ENCODE measurements around the gene PCYT1A.
"Not testable (repeated sequence)": the region's sequence is repeated elsewhere in the genome, so short reads cannot be mapped to it uniquely, and the experiment has no call there.

PCYT1A gene

DNA sequence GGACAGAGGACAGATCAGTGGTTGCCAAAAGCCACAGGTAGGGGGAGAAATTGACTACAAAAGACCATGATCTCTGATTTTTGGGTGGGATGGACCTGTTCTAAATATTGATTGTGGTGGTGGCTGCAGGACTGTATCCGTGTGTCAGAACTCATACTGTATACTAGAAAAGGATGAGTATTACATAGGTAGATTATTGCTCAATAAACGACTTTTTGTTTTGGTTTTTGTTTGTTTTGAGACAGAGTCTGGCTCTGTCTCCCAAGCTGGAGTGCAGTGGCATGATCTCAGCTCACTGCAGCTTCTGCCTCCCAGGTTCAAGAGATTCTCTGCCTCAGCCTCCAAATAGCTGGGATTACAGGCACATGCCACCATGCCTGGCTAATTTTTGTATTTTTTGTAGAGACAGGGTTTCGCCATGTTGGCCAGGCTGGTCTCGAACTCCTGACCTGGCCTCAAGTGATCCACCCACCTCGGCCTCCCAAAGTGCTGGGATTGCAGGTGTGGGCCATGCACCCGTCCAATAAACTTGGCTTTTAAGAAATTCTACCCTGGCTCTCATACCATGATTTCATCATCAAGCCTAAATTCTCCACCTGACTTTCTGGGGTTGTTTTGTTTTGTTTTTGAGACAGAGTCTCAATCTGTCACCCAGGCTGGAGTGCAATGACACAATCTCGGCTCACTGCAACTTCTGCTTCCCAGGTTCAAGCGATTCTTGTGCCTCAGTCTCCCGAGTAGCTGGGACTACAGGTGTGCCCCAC, 81.9 kb downstream of the PCYT1A start:
- not testable (repeated sequence) for ATAC-seq; DNase-seq; H3K27me3 Mint-ChIP-seq; H3K27ac Mint-ChIP-seq; H3K36me3 Mint-ChIP-seq (ENCODE audit: low read depth); H3K9me3 Mint-ChIP-seq; H3K4me3 Mint-ChIP-seq
- peaks cover 18% of the 10 kb centered on the region for H3K4me1 Mint-ChIP-seq

DNA sequence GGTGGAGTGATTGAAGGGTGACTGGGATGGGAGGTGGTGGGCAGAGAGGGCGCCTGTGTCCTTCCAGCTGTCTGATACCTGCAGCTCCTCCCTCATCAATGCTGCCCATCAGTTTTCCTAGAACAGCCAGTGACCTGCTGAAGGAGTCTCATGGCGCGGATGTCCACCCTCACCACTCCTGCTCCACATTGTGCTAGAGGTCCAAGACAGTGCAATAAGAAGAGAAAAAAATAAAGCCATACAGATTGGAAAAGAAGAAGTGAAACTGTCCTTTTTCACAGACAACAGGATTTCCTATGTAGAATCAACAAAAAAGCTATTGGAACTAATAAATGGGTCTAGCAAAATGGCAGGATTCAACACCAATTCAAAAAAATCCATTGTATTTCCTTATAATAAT, 83.7 kb downstream of the PCYT1A start:
- ATAC-seq = no peak
- no peaks in the 10 kb centered on the region for H3K9me3 Mint-ChIP-seq
- no peak overlapping the region for H3K27ac Mint-ChIP-seq
- no peaks in the 10 kb centered on the region for H3K36me3 Mint-ChIP-seq (ENCODE audit: low read depth)
- H3K27me3 Mint-ChIP-seq = peaks cover 6% of the 10 kb centered on the region
- peaks cover 18% of the 10 kb centered on the region for H3K4me1 Mint-ChIP-seq
- no peak for DNase-seq
- H3K4me3 Mint-ChIP-seq = no peak overlapping the region

DNA sequence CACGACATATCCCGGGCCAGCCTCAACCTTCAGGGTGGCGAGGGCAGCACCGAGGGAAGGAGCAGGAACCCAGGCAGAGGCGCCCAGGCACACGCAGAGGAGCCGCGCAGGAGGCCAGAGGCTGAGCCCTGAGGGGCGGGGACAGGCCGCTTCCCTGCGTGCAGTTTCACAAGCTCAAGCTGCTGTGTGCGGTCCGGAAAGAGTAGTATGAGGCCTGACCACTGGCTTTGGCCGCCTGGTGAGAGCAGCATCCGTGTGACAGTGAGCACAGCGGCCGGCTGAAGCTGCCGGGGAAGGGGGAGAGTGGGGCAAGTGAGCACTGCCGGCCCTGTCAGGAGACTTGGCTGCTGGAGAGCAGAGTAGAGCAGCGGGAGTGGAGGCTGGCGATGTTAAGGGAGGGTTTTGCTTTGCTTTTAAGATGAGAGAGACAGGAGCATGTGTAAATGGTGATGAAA, 85.0 kb downstream of the PCYT1A start:
- Mint-ChIP-seq H3K4me3 (no peak overlapping the region), H3K4me1 (peaks cover 21% of the 10 kb centered on the region), H3K27ac (no peak overlapping the region), H3K9me3 (no peaks in the 10 kb centered on the region), H3K36me3 (ENCODE audit: low read depth) (no peaks in the 10 kb centered on the region), H3K27me3 (peaks cover 6% of the 10 kb centered on the region)
- ATAC-seq = no peak
- DNase-seq = no peak

DNA sequence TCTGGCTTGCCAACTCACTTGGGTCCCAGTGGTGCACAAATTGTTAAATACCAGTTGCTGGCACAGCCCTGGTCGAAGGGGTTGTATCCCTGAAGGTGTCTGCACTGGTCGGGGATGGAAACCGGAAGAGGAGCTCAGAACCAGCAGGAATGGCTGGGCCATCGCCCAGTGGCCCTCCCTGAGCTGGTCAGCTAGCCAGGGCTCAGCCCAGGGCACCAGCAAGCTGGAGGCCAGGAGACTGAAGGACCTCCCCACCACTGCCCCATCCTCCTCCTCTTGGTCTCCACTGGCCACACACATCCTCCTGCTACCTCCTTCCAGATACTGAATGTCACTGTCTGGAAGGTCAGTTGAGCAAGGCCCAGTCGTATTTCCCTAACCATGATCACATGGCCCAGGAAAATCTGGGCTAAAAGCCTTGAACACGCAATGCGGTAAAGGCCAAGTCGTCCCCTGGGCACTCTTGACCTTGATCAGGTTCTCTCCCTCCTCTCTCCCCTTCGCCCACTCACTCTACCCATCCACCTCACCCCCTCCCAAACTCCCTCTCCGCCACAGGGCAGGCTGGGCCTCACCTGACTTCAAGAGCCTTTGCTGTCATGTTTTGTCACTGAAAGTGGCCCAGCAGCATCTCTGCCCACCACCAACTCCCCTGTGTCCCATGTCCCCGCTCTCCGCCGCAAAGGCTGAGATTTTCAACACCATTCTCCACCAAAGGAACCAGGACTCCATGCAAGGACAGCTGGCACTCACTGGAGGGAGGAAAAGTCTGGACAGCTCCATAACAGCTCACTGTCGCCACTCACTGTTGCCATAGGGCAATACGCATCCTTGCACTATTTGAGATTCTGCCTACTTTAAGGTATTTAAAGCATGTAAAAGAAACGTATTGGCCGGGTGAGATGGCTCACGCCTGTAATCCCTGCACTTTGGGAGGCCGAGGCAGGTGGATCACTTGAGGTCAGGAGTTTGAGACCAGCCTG, 88.5 kb downstream of the PCYT1A start:
- no peak overlapping the region for H3K27ac Mint-ChIP-seq
- no peak for ATAC-seq
- peaks cover 22% of the 10 kb centered on the region for H3K4me1 Mint-ChIP-seq
- H3K4me3 Mint-ChIP-seq = no peak overlapping the region
- H3K27me3 Mint-ChIP-seq = peaks cover 2% of the 10 kb centered on the region
- no peak for DNase-seq
- H3K36me3 Mint-ChIP-seq (ENCODE audit: low read depth) = no peaks in the 10 kb centered on the region
- no peaks in the 10 kb centered on the region for H3K9me3 Mint-ChIP-seq

GRCh38 chr3:196198081-196198675, 89.3 kb downstream of the PCYT1A start:
- Mint-ChIP-seq H3K9me3 (no peaks in the 10 kb centered on the region), H3K27me3 (no peaks in the 10 kb centered on the region), H3K27ac (no peak overlapping the region), H3K4me3 (no peak overlapping the region), H3K4me1 (peaks cover 25% of the 10 kb centered on the region), H3K36me3 (ENCODE audit: low read depth) (no peaks in the 10 kb centered on the region)
- no peak for ATAC-seq
- no peak for DNase-seq

DNA sequence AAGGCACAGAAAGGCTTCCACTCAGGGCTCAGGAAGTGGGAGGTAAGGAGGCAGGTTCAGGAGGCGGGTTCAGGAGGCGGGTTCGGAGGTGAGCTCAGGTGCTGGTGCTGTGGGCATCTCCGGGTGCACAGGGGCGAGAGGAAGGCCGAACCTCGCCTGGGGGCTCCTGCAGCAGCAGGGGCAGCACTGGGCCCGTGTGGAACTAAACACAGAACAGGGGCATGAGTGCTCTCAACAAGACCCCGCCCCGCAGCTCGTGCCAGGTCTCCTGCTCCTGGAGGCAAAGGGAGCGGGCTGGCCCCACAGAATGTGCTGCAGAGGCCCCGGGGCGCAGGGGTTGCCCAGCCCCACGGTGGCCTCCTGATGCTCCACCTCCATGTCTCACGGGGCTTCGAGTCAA, 90.0 kb downstream of the PCYT1A start:
- ATAC-seq = no peak
- Mint-ChIP-seq H3K27ac (no peak overlapping the region), H3K36me3 (ENCODE audit: low read depth) (no peaks in the 10 kb centered on the region), H3K9me3 (no peaks in the 10 kb centered on the region), H3K27me3 (no peaks in the 10 kb centered on the region), H3K4me3 (no peak overlapping the region), H3K4me1 (peaks cover 27% of the 10 kb centered on the region)
- DNase-seq = no peak

DNA sequence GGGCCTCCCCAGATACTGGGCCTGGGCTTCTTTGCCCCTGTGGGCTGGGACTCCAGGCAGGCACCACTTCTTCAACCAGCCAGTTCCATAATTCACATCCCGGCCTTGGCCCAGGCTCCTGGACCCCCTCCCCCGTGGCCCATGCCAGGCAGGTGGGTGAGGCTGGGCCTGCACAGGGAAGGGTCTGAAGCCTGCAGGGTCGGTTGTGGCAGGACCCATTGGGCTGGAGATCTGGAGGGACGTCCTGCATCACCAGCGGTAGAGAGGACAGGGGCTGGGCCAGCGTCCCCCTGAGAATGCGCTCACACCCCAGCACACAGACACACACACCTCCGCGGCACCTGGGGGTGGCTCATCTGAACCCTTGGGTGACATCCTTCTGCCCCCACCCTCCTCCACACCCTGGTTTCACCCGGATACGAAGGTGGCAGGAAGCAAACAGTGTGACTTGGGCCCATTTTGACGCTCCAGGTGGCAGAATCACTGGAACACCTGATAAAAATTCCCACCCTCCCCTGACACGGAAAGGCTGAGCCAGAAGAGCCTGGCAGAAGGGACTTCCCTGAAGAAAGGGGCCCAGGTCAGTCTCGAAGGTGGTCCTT, 91.8 kb downstream of the PCYT1A start:
- Mint-ChIP-seq H3K9me3 (no peaks in the 10 kb centered on the region), H3K27ac (no peak overlapping the region), H3K4me1 (peaks cover 42% of the 10 kb centered on the region), H3K4me3 (no peak overlapping the region), H3K36me3 (ENCODE audit: low read depth) (no peaks in the 10 kb centered on the region), H3K27me3 (no peaks in the 10 kb centered on the region)
- no peak for ATAC-seq
- no peak for DNase-seq

DNA sequence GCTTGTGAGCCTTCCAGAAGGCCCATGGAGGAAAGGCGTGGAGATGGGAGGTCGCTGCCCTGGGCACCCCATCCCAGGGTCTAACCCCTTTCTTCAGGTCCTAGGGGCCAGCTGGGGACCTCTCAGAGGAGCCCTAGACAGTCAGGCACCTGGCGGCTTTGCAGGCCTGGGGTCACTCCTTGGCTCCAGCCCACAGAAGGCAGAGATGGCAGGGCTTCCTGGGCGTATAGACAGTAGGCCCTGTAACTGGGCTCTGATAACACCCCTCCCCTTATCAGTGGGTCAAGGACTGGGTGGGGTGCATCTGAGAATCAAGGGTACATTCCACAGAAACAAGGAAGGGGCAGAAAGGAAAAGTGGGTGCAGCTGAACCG, 93.0 kb downstream of the PCYT1A start:
- DNase-seq = no peak
- ATAC-seq = no peak
- Mint-ChIP-seq H3K9me3 (no peaks in the 10 kb centered on the region), H3K27ac (no peak overlapping the region), H3K4me1 (peaks cover 47% of the 10 kb centered on the region), H3K36me3 (ENCODE audit: low read depth) (no peaks in the 10 kb centered on the region), H3K27me3 (no peaks in the 10 kb centered on the region), H3K4me3 (no peak overlapping the region)

DNA sequence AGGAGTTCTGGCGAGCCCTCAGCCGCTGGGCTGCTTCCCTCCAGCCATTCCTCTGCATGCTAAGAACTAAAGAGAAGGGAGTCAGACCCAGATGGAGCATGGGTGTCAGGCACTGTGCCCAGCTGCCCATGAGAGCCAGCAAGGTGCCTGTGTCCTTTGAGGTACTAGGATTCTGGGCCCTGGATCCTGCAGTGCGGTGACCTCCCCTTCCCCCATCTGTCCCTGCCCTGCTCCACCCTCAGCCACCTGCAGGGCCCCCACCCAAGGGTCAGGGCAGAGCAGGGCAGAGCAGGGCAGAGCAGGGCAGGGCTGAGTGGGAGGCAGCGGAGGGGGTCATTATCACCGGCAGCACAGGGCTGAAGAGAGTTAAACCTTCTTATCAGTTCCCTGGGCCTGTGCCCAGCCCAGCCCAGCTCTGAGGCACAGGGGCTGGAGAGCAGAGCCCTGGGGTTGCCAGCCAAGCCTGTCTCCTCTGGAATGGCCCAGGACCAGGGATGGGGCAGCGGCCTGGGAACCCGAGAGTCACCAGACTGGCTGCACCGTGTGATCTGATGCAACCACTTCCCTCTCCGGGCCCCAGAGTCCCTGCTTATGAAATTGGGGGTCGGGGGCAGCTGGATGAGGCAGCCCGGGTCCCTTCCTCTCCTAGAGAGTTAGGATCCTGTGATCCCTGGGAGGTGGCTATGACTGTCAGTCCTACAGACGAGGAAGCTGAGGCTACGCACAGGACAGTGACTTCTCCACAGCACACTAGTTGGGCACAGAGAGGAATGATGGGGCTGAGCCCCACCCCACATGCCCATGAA, 93.6 kb downstream of the PCYT1A start:
- ATAC-seq (no peak), DNase-seq (no peak)
- Mint-ChIP-seq H3K27me3 (no peaks in the 10 kb centered on the region), H3K36me3 (ENCODE audit: low read depth) (no peaks in the 10 kb centered on the region), H3K9me3 (no peaks in the 10 kb centered on the region), H3K4me3 (no peak overlapping the region), H3K4me1 (peaks cover 47% of the 10 kb centered on the region), H3K27ac (peak overlapping the region; percentile 86)

- no peaks in the 10 kb centered on the region for H3K36me3 Mint-ChIP-seq (ENCODE audit: low read depth)
- peak overlapping the region; percentile 48 for H3K4me3 Mint-ChIP-seq
- H3K27ac Mint-ChIP-seq = peak overlapping the region; percentile 86
- H3K9me3 Mint-ChIP-seq = no peaks in the 10 kb centered on the region
- peaks cover 47% of the 10 kb centered on the region for H3K4me1 Mint-ChIP-seq
- ATAC-seq (peak; percentile 22), DNase-seq (no peak)
- H3K27me3 Mint-ChIP-seq = no peaks in the 10 kb centered on the region
Measured at GRCh38 chr3:196193133-196193735, 94.3 kb downstream of the PCYT1A start.

- Mint-ChIP-seq H3K27me3 (no peaks in the 10 kb centered on the region), H3K27ac (peak overlapping the region; percentile 86), H3K36me3 (ENCODE audit: low read depth) (no peaks in the 10 kb centered on the region), H3K4me3 (peak overlapping the region; percentile 48), H3K4me1 (peaks cover 41% of the 10 kb centered on the region), H3K9me3 (no peaks in the 10 kb centered on the region)
- ATAC-seq (no peak), DNase-seq (no peak)
Measured at GRCh38 chr3:196192524-196193051, 94.9 kb downstream of the PCYT1A start.

DNA sequence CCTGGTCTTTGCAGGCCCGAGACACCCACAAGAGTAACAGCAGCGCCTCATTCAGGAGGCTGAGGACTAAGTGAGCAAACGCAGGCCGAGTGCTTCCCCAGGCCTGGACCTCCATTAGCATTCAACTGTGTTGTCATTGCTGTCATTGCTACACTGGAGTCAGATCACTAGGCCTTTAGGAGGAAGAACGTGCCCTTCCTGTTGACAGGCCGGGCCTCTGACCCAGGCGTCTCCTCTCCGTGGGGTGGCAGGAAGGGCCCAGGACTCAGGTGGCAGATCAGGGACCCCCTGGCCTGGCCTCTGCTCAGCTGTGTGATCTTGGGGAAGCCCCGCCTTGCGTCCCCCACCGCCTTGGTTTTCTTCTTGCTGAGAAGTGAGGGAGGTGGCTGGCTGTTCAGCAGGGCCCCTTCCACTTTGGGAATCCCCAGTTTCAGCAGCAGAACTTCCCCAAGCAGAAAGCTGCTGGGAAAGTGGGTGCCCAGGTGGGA, 95.4 kb downstream of the PCYT1A start:
- peak; percentile 68 for DNase-seq
- Mint-ChIP-seq H3K36me3 (ENCODE audit: low read depth) (no peaks in the 10 kb centered on the region), H3K27me3 (no peaks in the 10 kb centered on the region), H3K4me1 (peaks cover 39% of the 10 kb centered on the region), H3K27ac (peak overlapping the region; percentile 86), H3K4me3 (peak overlapping the region; percentile 48), H3K9me3 (no peaks in the 10 kb centered on the region)
- peak; percentile 56 for ATAC-seq

Data from activated naive CD8-positive, alpha-beta T cell treated with anti-CD3 and anti-CD28 coated beads, Interleukin-2, amount 50 U/mL, for 24 hours (primary cell).